ENCODE measurements around the gene GSPT1. TPM values are rescaled to one million over a fixed set of nuclear protein-coding genes. Genes with fewer than 3 reads are reported as not detected.

The GSPT1 gene
- total and polyA plus RNA-seq, 9 of the 15 experiments (the other 6 are each of a cell fraction or from before 2014, with no cell fraction given), result 63.8 to 269 (median 148) TPM

- TF ChIP-seq ERF (CRISPR knock-in tag; IDR thresholded peaks at IDR 0.05) (peak; percentile 17; the same call in 1 of the 2 replicates), DDX20 (tag; IDR thresholded peaks at IDR 0.05; ENCODE audit: low read depth) (no peak), ETV5 (CRISPR knock-in tag; IDR thresholded peaks at IDR 0.05; ENCODE audit: low read depth) (peak; percentile 3; the same call in 1 of the 2 replicates), PML (IDR thresholded peaks at IDR 0.05; ENCODE audit: low read length) (peak; percentile 88), POLR2G (IDR thresholded peaks at IDR 0.05; ENCODE audit: low read depth, low read length) (peak; percentile 99), BHLHE40 (IDR thresholded peaks at IDR 0.05; ENCODE audit: low read length) (peak; percentile 45; the same call in 1 of the 2 replicates), ZBTB2 (IDR thresholded peaks at IDR 0.05) (peak; percentile 94), ZBTB11 (CRISPR knock-in tag; IDR thresholded peaks at IDR 0.05) (peak in 2 of 3 experiments; percentile 45 to 93; a peak in 3 of 6 replicates), PHF8 (IDR thresholded peaks at IDR 0.05; ENCODE audit: borderline replicate concordance, low read length) (peak; percentile 97; the same call in 1 of the 2 replicates), NR1H2 (CRISPR knock-in tag; IDR thresholded peaks at IDR 0.05) (0 out of 2 replicates have a peak, but pooled peaks have one; percentile 11), EZH2 (IDR thresholded peaks at IDR 0.05; ENCODE audit: borderline replicate concordance, low read depth, low read length) (no peak), EGR1 (conservative IDR thresholded peaks at IDR 0.05) (peak; percentile 60), ZNF274 (IDR thresholded peaks at IDR 0.05; ENCODE audit: borderline replicate concordance, low read depth, low read length) (no peak), ZNF175 (CRISPR knock-in tag; IDR thresholded peaks at IDR 0.05; ENCODE audit: low read depth) (no peak), RAD51 (IDR thresholded peaks at IDR 0.05; ENCODE audit: borderline replicate concordance, low read depth) (no peak; the same call in 1 of the 2 replicates), ZSCAN29 (IDR thresholded peaks at IDR 0.05) (no peak), FIP1L1 (IDR thresholded peaks at IDR 0.05; ENCODE audit: low read depth, low read length, poor library complexity, severe bottlenecking) (peak; percentile 64), HNRNPLL (IDR thresholded peaks at IDR 0.05; ENCODE audit: low read depth, low read length, poor library complexity, severe bottlenecking) (peak; percentile 40), TEAD1 (CRISPR knock-in tag; IDR thresholded peaks at IDR 0.05) (no peak; a peak in 1 of 4 replicates), CHD1 (IDR thresholded peaks at IDR 0.05; ENCODE audit: low read length) (peak; percentile 78), TCF7 (IDR thresholded peaks at IDR 0.05; ENCODE audit: borderline replicate concordance) (peak; percentile 30; the same call in 1 of the 2 replicates), TSC22D4 (tag; IDR thresholded peaks at IDR 0.05) (no peak), NR2C2 (CRISPR knock-in tag; IDR thresholded peaks at IDR 0.05) (peak; percentile 63; the same call in 1 of the 2 replicates), NR2C2 (tag; IDR thresholded peaks at IDR 0.05) (no peak)
Observed at GRCh38 chr16:11851294-11852091, 64.3 kb downstream of the GSPT1 start, which contains the start of gene RSL1D1 (continued).

All from K562 (cell line).